Ecto neural progenitor cell (in vitro differentiated cells): ENCODE measurements around the gene FAT3.

Experiments
- DNase-seq: peaks from one replicate; pipeline ENCODE4 v3.0.0-alpha.2; 2018; ENCODE audit warnings: low spot score

The FAT3 gene

GRCh38 chr11:92224407-92225124, at the start of gene FAT3:
Gene FAT3, plus strand, starts transcription at chr11:92224818. Its CDS starts 127,295 bp downstream, at chr11:92352113.
- DNase-seq, result peak; percentile 85

GRCh38 chr11:92179017-92179670, 45.5 kb upstream of the FAT3 start:
- DNase-seq, result no peak

- DNase-seq, result no peak
These were observed 44.4 kb upstream of the FAT3 start for GRCh38 chr11:92180226-92180625.

GRCh38 chr11:92180664-92181251, 43.9 kb upstream of the FAT3 start:
- DNase-seq, result no peak

- DNase-seq, result no peak
These were observed 33.9 kb upstream of the FAT3 start for GRCh38 chr11:92190535-92191206.

- no peak for DNase-seq
These were observed 32.5 kb upstream of the FAT3 start for GRCh38 chr11:92192141-92192540.

GRCh38 chr11:92198268-92198667, 26.4 kb upstream of the FAT3 start:
- no peak for DNase-seq

- no peak for DNase-seq
These were observed 24.6 kb upstream of the FAT3 start for GRCh38 chr11:92199991-92200390.

GRCh38 chr11:92204731-92205130, 19.9 kb upstream of the FAT3 start:
- DNase-seq, result no peak

- no peak for DNase-seq
These were observed 18.2 kb upstream of the FAT3 start for GRCh38 chr11:92206441-92206840.

- peak; percentile 64 for DNase-seq
These were observed 12.9 kb upstream of the FAT3 start for GRCh38 chr11:92211576-92212167.

- no peak for DNase-seq
These were observed 12.1 kb upstream of the FAT3 start for GRCh38 chr11:92212530-92212929.

- DNase-seq, result no peak
These were observed 7.8 kb upstream of the FAT3 start for GRCh38 chr11:92216789-92217188.

GRCh38 chr11:92219476-92219875, 5.1 kb upstream of the FAT3 start:
- no peak for DNase-seq

- no peak for DNase-seq
These were observed 1.9 kb upstream of the FAT3 start for GRCh38 chr11:92222701-92223100.

- DNase-seq, result no peak
These were observed 588 bp upstream of the FAT3 start for GRCh38 chr11:92224054-92224406.

- DNase-seq, result peak; percentile 67
These were observed 528 bp downstream of the FAT3 start for GRCh38 chr11:92225125-92225567.

- peak; percentile 75 for DNase-seq
These were observed 1.1 kb downstream of the FAT3 start for GRCh38 chr11:92225568-92226330.

GRCh38 chr11:92226331-92227229, 2.0 kb downstream of the FAT3 start:
- DNase-seq, result peak; percentile 79

- peak; percentile 68 for DNase-seq
These were observed 2.7 kb downstream of the FAT3 start for GRCh38 chr11:92227230-92227814.
